GM18511 (cell line): ENCODE measurements around the gene IL1RAPL1.

Experiments used
- ATAC-seq: cut with Tn5 transposase; IDR thresholded peaks from one replicate; pipeline ENCODE4 v1.9.1; 2021; ENCODE audit warnings: mild to moderate bottlenecking, moderate library complexity; ENCODE audit not compliant: unreplicated experiment

The IL1RAPL1 gene

DNA sequence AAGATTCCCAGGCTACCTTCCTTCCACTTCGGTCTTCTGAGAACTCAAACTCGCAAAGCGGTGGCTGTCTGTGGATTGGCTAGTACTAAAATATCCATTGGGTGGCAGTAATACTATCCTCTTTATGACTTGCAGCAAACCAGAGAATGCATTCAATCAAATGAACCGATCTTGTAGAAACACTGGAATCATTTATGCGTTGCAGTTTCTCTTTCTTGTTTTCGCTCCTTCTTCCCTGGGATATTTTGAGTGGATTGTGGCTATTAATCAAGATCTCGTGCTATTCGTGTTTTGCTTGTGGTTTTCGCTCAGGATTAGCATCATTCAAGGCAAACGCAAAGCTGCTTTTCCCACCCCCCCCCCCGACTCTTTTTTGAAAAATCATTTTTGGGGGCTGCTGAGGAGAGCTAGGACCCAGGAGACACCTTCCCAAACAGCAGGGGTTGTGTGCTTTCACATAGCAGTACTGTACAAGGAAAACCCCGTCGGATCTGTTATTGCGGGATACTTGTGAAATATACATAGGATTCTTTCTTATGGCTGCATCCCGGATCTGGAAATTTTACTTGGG lies at the start of gene IL1RAPL1:
Gene IL1RAPL1, plus strand, starts transcription at position 466 of the 571 bp plus-strand sequence.
- ATAC-seq = no peak

DNA sequence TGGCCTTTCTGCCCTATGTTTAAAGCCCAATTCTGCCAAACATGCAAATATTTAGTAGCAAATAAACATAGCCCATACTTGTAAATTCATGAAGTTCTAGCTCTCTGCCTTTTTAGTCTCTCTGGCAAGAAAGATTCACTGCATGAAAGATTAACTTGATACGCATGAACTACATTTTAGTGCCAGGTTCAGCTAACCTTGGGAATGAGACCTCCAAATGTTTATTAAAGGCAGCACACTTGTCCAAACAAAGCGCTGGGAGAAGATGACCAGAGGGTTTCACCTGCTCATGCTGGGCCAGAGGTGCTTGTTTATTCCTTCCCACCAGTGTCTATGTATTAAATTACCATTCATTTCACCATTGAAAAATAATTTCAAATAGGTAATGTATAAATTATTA lies 44.5 kb upstream of the IL1RAPL1 start:
- no peak for ATAC-seq

DNA sequence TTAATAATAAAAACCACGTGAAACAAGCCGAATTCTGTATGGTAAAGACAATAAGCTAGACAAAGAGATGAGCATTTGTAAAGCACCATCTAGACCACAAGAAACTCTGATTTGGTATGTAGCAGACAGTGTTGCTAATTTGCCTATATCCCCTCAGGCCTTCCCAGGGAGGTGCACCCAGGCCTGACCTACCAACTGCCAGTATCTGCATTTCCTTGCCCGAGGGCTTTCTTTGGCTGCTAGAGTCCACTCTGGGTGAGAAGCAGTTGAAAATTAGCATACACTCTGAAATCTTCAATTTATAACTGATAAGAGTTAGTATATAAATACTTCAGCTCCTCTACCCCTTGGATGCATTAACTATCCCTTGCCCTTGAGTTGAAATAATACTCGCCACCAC lies 37.4 kb upstream of the IL1RAPL1 start:
- ATAC-seq = no peak

DNA sequence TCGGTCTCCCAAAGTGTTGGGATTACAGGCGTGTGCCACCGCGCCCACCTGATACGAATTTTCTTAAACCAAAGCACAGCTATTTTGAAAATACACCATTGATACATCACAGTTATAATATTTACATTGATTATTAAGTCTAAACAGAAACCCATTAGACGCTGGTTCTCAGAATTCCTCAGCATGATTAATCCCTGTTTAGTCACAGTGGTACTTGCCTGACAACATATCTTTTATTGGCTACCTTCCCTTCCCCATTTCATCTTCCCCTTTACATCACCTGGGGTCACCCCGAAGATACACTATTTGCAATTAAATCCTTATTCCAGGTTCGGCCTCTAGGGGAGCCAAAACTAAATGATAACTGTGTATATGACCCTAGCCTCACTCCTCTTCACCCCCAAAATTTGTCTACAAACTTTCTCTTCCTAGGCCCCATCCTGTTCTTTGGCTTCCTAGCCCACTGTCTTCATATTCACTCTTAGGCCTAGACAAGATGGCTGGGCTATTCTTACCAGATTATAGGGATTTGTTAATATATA lies 36.8 kb upstream of the IL1RAPL1 start:
- no peak for ATAC-seq

DNA sequence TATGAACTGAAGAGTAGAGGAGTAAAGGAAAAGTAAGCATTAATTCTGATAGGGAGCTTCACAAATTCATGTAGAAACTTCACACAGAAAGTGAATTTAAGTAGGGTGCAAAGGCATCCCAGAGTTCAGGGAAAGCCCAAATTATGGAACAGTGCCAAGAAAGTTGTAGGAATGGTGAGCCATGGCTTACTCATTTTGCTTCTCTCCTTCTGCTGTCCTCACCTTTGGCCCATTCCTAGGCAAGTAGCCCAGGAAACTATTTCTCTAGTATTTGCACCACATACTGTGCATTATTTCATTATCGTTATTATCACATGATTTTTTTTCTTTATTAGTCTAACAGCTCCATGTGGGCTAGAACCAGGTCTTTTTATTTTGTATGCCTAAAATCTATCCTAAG lies 34.9 kb upstream of the IL1RAPL1 start:
- ATAC-seq = no peak

DNA sequence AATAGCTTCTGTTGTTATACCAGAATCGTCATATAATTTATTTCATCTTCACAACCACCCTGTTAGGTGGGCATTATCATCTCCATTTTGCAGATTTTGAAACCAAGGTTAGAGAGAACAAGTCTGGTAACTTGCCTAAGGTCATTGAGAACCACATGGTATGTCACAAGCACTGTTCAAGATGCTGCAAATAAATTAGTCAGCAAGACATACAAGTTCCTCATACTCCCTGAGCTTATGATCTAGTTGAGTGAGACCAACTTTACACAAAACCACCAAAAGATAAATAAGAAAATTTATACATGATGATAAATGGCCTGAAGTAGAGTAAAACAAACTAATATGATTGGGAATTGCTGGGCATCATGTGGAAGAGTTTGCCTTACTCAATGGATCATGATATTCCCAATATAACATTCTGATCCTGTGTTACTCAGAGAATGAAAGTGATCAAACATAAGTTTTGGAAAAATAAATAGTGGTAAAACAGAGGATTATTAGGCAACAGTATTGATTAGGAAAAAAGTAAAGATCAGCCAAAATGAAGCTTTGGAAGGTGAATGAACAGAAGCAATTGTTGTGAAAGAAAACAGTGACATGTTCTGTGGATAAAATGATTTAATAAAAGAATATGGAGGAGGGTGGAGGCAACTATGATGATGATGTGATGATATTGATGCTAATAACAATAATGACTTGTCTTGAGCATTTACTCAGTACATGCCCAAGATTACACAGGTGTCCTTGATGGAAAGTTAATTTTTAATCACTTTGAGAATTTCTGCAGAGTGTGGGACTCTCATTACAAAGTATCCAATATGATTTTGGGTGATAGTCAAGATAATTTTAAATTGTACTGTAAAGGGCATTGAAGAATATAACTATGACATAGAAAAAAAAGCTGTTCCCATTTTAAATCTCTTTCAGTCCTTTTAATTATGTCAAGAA lies 34.1 kb upstream of the IL1RAPL1 start:
- ATAC-seq = no peak

DNA sequence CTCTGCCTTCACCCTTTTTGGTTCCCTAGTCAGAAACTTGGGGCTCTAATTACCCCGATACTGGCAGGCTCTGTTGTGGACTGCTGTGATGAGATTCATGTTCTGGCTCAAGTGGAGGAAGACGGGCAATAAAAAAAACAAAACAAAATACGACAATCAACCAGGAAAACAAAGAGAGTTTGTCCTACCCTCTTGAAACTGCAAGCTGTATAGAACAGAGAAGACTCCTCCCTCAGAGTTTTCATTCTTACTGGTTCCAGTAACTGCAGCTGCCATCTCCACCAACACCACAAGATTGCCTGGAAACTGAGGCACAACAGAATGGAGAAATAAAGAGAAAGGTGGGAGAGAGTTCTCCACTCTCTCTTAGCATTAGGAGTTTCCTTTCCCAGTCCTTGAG lies 11.1 kb upstream of the IL1RAPL1 start:
- ATAC-seq = no peak

DNA sequence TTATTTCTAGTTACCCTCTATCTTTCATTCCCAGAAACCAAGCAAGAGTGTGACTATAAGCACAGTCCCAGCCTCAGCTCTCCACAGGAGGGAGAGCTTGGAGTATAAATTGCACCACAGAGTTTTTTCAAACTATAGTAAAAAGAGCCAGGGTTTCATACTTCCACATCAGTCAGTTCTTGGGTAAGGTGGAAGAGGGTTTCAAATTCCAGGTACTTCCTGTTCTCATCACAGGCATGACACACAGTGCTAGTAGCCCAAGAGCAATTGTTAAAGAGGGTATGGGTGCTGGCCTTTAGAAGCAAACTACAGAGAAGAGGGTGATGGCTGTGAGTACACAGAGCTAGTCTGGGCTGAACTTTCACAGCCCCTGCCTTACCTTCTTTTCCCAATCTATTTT lies 5.7 kb upstream of the IL1RAPL1 start:
- ATAC-seq = no peak

DNA sequence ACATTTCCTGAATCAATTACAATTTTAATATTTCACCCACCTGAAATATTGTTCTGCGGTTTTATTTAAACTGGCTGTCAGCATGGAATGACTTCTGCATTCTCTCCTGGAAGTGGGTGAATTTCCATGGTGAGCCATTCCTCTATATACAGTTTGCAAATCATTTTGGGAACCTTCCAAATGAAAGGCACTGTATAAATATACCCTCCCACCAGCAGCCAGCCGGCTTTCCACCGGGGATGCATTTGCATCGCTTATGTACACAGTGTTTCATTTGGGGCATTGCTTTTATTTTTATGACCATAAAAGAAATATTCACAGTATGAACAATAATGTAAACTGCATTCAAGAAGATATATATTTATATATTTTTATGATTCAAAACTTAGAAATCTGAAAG lies 4.7 kb upstream of the IL1RAPL1 start:
- no peak for ATAC-seq

DNA sequence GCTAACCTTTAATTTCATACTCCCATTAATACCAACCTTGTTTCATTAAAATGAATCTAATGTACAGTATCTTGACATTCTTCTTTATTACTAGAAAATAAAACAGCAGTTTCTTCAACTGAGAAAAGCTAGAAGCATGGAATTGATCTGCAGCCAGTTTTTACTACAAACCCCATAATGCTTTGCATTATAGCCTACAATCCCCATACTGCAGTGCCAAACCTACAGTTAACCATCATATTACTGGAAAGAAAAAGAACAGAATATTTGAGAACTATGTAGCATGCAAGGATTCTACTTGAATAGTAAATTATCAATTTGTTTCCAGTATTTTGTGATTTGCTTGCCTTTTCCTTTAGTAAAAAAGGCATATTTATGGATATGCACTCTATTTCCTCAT lies 3.2 kb upstream of the IL1RAPL1 start:
- ATAC-seq = no peak

DNA sequence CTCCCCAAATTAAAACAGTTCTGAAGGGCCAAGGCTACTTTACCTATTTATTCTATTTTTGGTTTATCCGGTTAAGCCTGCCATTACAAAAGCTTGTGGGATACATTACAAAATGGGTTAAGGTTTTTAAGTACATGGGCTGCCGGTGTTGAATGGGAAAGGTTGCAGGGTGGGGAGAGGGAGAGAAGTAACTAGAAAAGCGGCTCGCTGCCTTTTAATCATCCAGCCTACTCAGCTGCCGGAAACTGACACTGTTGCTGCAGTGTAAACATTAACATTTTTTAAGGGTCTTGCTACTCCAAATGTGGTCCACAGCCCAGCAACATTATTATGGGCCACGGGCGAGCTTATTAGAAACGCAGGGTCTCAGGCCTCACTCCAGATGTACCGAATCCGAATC lies 1.5 kb upstream of the IL1RAPL1 start:
- ATAC-seq = no peak

DNA sequence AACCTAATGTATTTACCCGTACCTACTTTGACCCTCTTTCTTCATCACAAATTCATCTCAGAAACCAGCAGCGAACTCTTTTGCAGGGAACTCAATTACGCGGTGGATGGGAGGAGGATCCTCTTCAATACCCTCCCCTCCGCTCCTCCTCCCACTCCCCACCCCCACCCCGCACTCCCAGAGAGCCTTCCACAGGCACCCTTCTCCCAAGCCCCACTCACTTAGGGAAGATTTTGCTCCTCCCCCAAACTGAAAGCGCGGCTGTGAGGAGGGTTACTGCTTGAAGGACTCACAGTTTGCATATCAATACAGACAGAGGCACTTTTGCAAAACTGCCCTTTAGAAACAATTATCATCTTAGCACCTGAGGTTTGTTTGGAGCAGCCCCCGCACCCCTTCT lies 960 bp upstream of the IL1RAPL1 start:
- ATAC-seq = no peak

DNA sequence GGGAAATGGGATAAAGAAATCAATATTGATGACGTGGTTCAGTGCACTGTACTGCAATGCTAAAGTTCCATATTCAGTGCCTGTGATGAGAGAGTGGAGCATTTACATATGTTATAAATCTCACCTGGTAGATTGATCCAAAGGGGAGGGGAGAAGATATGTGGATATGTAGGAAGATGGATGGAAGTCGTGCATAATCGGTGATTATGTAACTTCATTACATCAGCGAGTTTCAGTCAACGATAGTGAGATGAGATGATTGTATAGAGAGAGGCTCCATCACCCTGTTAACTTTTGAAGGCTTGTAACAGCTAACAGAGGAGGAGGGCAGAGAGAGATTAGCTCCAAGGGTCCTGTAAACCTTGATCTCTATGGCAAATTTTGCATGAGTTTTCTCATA lies 1.8 kb downstream of the IL1RAPL1 start:
- ATAC-seq = no peak

DNA sequence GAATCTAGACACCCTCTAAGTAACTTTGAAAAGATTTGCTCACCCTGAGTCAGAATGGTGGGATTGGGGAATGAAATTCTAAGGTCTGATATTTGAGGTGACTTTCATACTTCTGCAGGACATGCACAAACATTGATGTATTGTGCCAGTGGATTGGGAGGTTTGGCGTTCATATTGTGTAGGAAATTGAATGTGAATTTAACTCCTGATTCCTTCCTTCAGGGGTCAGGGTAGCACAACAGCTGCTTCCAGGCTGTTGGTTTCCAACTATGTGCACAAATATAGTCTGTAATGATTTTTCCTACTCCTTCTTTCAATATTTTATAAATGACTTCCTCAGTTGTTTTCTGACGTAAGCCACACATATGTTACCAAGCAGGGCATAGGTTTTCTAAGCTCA lies 3.1 kb downstream of the IL1RAPL1 start:
- no peak for ATAC-seq

DNA sequence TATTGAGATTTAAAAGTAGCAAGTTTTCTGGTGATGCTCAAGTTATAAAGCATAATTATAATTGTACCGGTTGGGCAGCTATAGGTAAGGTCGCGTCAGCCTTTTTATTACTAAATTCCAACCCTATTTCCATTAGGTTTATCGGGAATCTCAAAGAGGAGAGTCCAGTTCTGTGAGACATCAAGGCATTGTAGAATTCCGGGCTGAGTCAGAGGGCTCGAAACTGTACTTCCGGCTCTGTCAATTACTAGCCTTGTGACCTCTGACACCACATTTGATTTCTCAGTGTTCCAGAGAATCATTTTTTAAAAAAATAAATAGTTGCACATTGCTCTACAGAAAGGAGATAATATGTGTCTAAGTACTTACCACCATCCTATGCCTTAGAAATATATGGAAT lies 4.3 kb downstream of the IL1RAPL1 start:
- no peak for ATAC-seq

DNA sequence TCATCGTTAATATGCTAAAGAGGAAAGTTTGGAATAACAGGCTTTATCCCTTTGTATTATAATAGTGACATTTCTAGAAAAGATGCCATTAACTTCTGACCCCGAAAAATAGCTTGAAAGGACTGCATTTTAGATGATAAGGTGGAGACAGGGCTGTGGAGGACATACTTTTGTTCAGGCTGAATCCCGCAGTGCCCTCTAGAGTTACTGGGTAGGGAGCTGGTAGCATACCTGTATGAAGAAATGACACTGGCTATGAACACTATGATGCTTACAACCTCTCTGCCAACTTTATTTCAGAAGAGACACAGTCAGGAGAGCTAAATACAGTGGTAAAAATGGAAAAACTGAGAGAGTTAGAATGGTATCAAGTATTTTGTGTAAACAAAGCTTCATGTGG lies 8.1 kb downstream of the IL1RAPL1 start:
- no peak for ATAC-seq

DNA sequence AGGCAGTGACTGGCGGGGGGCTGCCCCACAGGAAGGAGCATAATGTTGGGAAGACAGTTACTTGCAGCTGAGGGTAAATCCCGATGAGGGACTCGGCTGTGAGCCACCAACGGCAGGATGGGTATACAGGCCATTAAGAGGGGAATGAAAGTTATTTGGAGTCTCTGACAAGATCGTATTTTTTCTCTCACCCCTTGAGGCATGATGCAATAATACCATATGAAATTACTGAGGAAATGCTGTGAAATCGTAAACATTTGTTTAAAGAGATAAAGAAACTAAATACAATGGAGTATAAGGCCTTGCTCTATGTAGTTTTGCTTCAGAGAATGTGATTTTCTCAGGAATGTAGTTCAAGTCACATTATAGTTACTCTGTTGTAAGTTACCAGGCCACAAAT lies 12.7 kb downstream of the IL1RAPL1 start:
- no peak for ATAC-seq

DNA sequence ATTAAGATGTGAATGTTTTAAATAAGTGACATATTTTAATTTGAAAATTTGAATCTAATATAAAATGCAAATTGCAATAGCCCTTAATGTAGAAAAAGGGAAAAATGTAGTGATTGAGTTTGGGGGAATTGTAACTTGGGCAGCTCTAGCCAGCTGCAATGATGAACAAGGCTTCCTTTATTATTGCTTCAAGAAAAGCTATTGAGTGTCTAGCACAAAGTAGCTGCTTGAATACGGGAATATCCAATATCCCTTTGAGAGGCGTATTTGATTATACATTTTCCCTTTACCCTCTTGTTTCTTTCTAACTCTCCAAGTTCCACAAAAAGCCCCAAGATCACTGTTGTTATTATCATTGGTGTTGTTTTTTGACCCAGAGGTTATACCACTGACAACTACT lies 21.8 kb downstream of the IL1RAPL1 start:
- ATAC-seq = no peak

DNA sequence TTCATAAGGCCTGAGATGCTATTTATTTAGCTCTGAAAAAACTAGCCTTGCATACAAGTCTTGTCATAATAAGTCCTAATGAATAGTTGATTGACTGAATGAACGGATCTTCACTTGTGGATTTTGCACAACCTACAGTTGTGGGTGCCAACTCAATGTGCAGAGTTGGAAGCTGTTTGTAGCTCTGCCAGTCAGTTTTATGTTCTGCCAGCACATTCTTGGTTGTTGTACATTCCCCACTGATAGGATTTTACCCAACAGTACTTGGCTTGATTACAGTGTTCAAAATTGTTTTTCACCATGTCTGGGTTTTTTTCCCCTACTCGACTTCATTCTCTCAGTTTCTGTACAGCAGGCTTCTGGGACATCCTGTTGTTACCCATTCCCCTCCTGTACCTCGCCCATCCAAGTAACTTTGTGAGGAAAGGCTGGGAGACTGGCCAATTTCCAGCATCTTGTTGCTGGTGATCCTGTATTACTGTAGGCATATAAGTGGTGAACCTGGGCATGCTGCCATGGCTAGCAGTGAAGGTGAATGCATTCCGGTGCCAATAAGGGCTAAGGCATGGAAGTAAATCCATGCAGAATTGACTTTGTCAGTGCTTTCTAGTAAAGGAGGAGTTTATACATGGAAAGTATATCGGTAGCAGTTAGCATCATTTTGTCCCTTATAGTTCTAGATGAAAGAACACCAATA lies 22.8 kb downstream of the IL1RAPL1 start:
- no peak for ATAC-seq

DNA sequence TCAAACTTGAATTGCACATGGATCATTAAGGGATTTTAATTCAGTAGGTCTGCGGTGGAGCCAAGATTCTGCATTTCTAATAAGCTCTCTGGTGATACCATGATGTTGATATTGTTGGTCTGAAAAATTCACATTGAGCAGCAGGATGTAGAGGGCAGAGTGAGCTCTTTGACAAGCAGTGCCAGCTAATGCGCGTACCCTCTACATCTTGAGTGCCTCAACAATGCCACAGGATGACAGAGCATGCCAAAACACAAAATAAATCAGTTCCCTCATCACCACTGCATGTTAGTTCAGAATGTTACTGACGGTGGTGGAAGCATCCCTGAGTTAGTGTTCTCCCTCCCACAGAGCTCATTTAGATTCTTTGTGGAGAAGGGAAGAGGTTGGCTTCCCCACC lies 23.5 kb downstream of the IL1RAPL1 start:
- ATAC-seq = no peak

DNA sequence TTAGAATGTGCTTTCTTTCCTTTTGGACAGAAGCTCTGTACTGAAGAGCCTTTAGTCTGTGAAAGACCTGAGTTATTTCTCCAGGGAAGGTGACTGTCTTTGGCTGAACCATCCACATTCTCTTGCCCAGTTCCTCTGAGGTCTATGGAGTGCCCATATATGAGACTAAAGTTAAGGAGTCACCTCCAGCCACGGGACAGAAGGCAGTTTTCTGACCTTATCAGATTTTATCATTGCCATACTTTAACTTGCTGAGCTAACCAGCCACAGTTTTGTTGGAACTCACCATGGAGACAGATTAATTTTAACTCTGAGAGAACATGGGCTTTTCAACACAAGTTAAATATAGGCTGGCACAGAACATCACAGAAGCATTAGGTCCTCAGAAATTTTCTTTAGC lies 26.3 kb downstream of the IL1RAPL1 start:
- no peak for ATAC-seq

DNA sequence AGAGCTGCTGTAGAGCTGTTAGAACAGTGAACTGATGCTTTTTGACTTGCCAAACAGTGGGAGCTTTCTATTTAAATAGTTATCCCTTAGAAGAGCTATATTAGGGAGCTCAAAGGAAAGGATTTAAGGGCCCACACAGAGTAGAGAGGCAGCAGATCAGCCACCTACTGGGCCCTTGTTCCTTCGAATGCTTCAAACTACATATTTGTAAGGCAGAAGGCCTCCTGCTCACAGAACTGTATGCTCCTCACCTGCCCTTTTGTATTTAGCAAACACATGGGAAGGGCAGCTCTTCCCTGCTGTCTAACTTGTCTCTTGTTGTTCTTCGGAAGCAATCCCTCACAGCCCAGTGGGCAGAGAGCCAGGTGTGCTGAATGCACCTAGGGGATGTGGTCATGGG lies 38.0 kb downstream of the IL1RAPL1 start:
- ATAC-seq = no peak
